ENCODE results near the gene PACSIN3. TPM values are rescaled to one million over a fixed set of nuclear protein-coding genes. Genes with fewer than 3 reads are reported as not detected.

PACSIN3 gene
- total and polyA plus RNA-seq, 2 donors (not counting 1 experiment from before 2014, with no cell fraction given) = 10.8 to 19.8 TPM

DNA sequence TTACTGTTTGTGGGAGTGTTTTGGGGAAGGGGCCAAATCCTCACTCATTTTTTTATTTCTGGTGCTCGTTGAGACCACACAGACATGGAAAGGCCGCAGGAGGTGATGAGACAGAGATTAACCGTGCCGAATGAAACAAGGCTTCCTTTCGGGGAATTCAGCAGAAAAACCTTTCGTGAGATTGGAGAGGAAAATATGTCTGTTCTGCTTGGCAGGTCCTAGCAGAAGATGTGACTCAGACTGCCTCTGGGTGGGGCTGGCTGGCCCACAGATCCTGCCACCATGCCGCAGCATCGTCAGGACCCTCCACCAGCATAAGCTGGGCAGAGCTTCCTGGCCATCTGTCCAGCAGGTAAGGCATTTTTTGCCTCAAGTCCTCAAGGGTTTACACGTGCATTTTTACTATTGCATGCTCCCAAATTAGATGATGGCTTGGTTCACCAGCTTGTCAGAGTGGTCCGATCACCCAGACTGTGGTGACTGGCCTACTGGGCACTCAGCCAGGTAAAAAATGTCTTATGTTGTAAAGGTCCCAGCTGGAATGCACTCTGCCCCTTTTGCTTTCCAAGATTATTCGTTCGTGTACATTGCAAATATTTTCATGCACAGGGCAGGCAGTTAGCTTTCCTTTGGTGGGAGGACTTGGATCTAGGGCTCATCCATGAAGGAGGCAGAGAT lies 30.0 kb upstream of the PACSIN3 start:
- peaks cover 18% of the 10 kb centered on the region for H3K79me2 ChIP-seq (ENCODE audit: control insufficient read depth, insufficient read depth, low read length)
- peak overlapping the region; percentile 96 for H3K27ac ChIP-seq (ENCODE audit: insufficient read depth, low read length)
- peak; percentile 83 to 92 for DNase-seq (ENCODE audit: low read depth in 2 of 2)
- H3K9me3 ChIP-seq (ENCODE audit: control insufficient read depth, insufficient read depth, low read depth, low read length) = no peaks in the 10 kb centered on the region
- no peak for TF ChIP-seq EZH2 (IDR thresholded peaks at IDR 0.05; ENCODE audit: low read length, missing control alignments)
- TF ChIP-seq, protein P1, sequence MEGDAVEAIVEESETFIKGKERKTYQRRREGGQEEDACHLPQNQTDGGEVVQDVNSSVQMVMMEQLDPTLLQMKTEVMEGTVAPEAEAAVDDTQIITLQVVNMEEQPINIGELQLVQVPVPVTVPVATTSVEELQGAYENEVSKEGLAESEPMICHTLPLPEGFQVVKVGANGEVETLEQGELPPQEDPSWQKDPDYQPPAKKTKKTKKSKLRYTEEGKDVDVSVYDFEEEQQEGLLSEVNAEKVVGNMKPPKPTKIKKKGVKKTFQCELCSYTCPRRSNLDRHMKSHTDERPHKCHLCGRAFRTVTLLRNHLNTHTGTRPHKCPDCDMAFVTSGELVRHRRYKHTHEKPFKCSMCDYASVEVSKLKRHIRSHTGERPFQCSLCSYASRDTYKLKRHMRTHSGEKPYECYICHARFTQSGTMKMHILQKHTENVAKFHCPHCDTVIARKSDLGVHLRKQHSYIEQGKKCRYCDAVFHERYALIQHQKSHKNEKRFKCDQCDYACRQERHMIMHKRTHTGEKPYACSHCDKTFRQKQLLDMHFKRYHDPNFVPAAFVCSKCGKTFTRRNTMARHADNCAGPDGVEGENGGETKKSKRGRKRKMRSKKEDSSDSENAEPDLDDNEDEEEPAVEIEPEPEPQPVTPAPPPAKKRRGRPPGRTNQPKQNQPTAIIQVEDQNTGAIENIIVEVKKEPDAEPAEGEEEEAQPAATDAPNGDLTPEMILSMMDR (conservative IDR thresholded peaks at IDR 0.05 in 1 of 2, IDR thresholded peaks at IDR 0.05 in 1 of 2; ENCODE audit: low read depth in 1 of 2, low read length in 2 of 2) = no peak
- H2AFZ ChIP-seq (ENCODE audit: low read length) = no peak overlapping the region
- no peaks in the 10 kb centered on the region for H3K27me3 ChIP-seq (ENCODE audit: control insufficient read depth, insufficient read depth, low read length)
- H3K4me3 ChIP-seq (replicated peaks in 1 of 4; ENCODE audit: control extremely low read depth in 1 of 4, insufficient read depth in 1 of 4, low read depth in 3 of 4, low read length in 4 of 4) = peak overlapping the region; percentile 60 to 94 (median 78)
- H3K4me1 ChIP-seq (ENCODE audit: control insufficient read depth, extremely low read depth, insufficient read depth, low read length) = peaks cover 22% of the 10 kb centered on the region
- no peaks in the 10 kb centered on the region for H4K20me1 ChIP-seq (ENCODE audit: control insufficient read depth, extremely low read depth, insufficient read depth, low read length)
- no peak overlapping the region for H3K9ac ChIP-seq (ENCODE audit: insufficient read depth, low read length)
- H3K4me2 ChIP-seq (ENCODE audit: extremely low read depth, insufficient read depth, low read length) = peak overlapping the region; percentile 98
- H3K36me3 ChIP-seq (ENCODE audit: control insufficient read depth, insufficient read depth, low read length) = peaks cover 2% of the 10 kb centered on the region

GRCh38 chr11:47215366-47215910 lies 29.2 kb upstream of the PACSIN3 start:
- peak overlapping the region; percentile 60 to 94 (median 78) for H3K4me3 ChIP-seq (replicated peaks in 1 of 4; ENCODE audit: control extremely low read depth in 1 of 4, insufficient read depth in 1 of 4, low read depth in 3 of 4, low read length in 4 of 4)
- TF ChIP-seq, protein P1 (conservative IDR thresholded peaks at IDR 0.05 in 1 of 2, IDR thresholded peaks at IDR 0.05 in 1 of 2; ENCODE audit: low read depth in 1 of 2, low read length in 2 of 2) = no peak
- H2AFZ ChIP-seq (ENCODE audit: low read length) = no peak overlapping the region
- H3K9me3 ChIP-seq (ENCODE audit: control insufficient read depth, insufficient read depth, low read depth, low read length) = no peaks in the 10 kb centered on the region
- peaks cover 19% of the 10 kb centered on the region for H3K4me1 ChIP-seq (ENCODE audit: control insufficient read depth, extremely low read depth, insufficient read depth, low read length)
- peaks cover 2% of the 10 kb centered on the region for H3K36me3 ChIP-seq (ENCODE audit: control insufficient read depth, insufficient read depth, low read length)
- H3K79me2 ChIP-seq (ENCODE audit: control insufficient read depth, insufficient read depth, low read length) = peaks cover 18% of the 10 kb centered on the region
- peak overlapping the region; percentile 96 for H3K27ac ChIP-seq (ENCODE audit: insufficient read depth, low read length)
- no peaks in the 10 kb centered on the region for H4K20me1 ChIP-seq (ENCODE audit: control insufficient read depth, extremely low read depth, insufficient read depth, low read length)
- DNase-seq (ENCODE audit: low read depth in 2 of 2) = peak in 1 of 2 donors; percentile 5
- H3K27me3 ChIP-seq (ENCODE audit: control insufficient read depth, insufficient read depth, low read length) = no peaks in the 10 kb centered on the region
- peak overlapping the region; percentile 68 for H3K9ac ChIP-seq (ENCODE audit: insufficient read depth, low read length)
- H3K4me2 ChIP-seq (ENCODE audit: extremely low read depth, insufficient read depth, low read length) = peak overlapping the region; percentile 98

- DNase-seq (ENCODE audit: low read depth in 2 of 2) = peak; percentile 86 to 88
- H3K27me3 ChIP-seq (ENCODE audit: control insufficient read depth, insufficient read depth, low read length) = no peaks in the 10 kb centered on the region
- H4K20me1 ChIP-seq (ENCODE audit: control insufficient read depth, extremely low read depth, insufficient read depth, low read length) = no peaks in the 10 kb centered on the region
- no peak for TF ChIP-seq EZH2 (IDR thresholded peaks at IDR 0.05; ENCODE audit: low read length, missing control alignments)
- TF ChIP-seq, protein P1 (conservative IDR thresholded peaks at IDR 0.05 in 1 of 2, IDR thresholded peaks at IDR 0.05 in 1 of 2; ENCODE audit: low read depth in 1 of 2, low read length in 2 of 2) = no peak
- peaks cover 13% of the 10 kb centered on the region for H3K4me1 ChIP-seq (ENCODE audit: control insufficient read depth, extremely low read depth, insufficient read depth, low read length)
- peaks cover 2% of the 10 kb centered on the region for H3K36me3 ChIP-seq (ENCODE audit: control insufficient read depth, insufficient read depth, low read length)
- peak overlapping the region; percentile 63 for H2AFZ ChIP-seq (ENCODE audit: low read length)
- peaks cover 18% of the 10 kb centered on the region for H3K79me2 ChIP-seq (ENCODE audit: control insufficient read depth, insufficient read depth, low read length)
- H3K27ac ChIP-seq (ENCODE audit: insufficient read depth, low read length) = peak overlapping the region; percentile 96
- H3K9ac ChIP-seq (ENCODE audit: insufficient read depth, low read length) = peak overlapping the region; percentile 32
- H3K4me2 ChIP-seq (ENCODE audit: extremely low read depth, insufficient read depth, low read length) = peak overlapping the region; percentile 26
- no peaks in the 10 kb centered on the region for H3K9me3 ChIP-seq (ENCODE audit: control insufficient read depth, insufficient read depth, low read depth, low read length)
- H3K4me3 ChIP-seq (replicated peaks in 1 of 4; ENCODE audit: control extremely low read depth in 1 of 4, insufficient read depth in 1 of 4, low read depth in 3 of 4, low read length in 4 of 4) = peak overlapping the region in 3 of 4 experiments; percentile 47 to 94 (median 60)
These were observed 27.8 kb upstream of the PACSIN3 start for GRCh38 chr11:47213950-47214565.
